ENCODE results near the gene SNAPIN. TPM values are rescaled to one million over a fixed set of nuclear protein-coding genes. Genes with fewer than 3 reads are reported as not detected.

The SNAPIN gene
- 60.6 and 61.7 TPM in 2 replicates for total RNA-seq

- DNase-seq (ENCODE audit: low read depth, low spot score): no peak
These were observed at the start of gene SNAPIN for GRCh38 chr1:153658400-153659174. SNAPIN (plus strand) TSS chr1:153658703; CDS start chr1:153658744, 41 bp downstream.

- peak; percentile 97 for DNase-seq (ENCODE audit: low read depth, low spot score)
These were observed 49.5 kb upstream of the SNAPIN start for GRCh38 chr1:153608742-153609584.

GRCh38 chr1:153609585-153609907 is 49.0 kb upstream of the SNAPIN start:
- DNase-seq (ENCODE audit: low read depth, low spot score): no peak

- DNase-seq (ENCODE audit: low read depth, low spot score): no peak
These were observed 48.2 kb upstream of the SNAPIN start for GRCh38 chr1:153610334-153610733.

GRCh38 chr1:153610811-153611301 is 47.6 kb upstream of the SNAPIN start:
- DNase-seq (ENCODE audit: low read depth, low spot score): no peak

- no peak for DNase-seq (ENCODE audit: low read depth, low spot score)
These were observed 47.1 kb upstream of the SNAPIN start for GRCh38 chr1:153611356-153611755.

GRCh38 chr1:153612111-153612754 is 46.3 kb upstream of the SNAPIN start:
- no peak for DNase-seq (ENCODE audit: low read depth, low spot score)

- DNase-seq (ENCODE audit: low read depth, low spot score): no peak
These were observed 45.7 kb upstream of the SNAPIN start, which contains the start of gene S100A16 for GRCh38 chr1:153612755-153613331. S100A16 (minus strand) TSS chr1:153613137; CDS start chr1:153608151, 4,986 bp downstream.

GRCh38 chr1:153613406-153613805 is 45.1 kb upstream of the SNAPIN start:
- DNase-seq (ENCODE audit: low read depth, low spot score): no peak

- DNase-seq (ENCODE audit: low read depth, low spot score): no peak
These were observed 44.2 kb upstream of the SNAPIN start for GRCh38 chr1:153614189-153614900.

- no peak for DNase-seq (ENCODE audit: low read depth, low spot score)
These were observed 43.6 kb upstream of the SNAPIN start for GRCh38 chr1:153614906-153615305.

GRCh38 chr1:153615406-153615805 is 43.1 kb upstream of the SNAPIN start:
- DNase-seq (ENCODE audit: low read depth, low spot score): no peak

GRCh38 chr1:153616144-153616916 is 42.2 kb upstream of the SNAPIN start, which contains the start of gene S100A14:
S100A14 (minus strand) TSS chr1:153616325; CDS start chr1:153615858, 467 bp downstream.
- no peak for DNase-seq (ENCODE audit: low read depth, low spot score)

- DNase-seq (ENCODE audit: low read depth, low spot score): no peak
These were observed 41.6 kb upstream of the SNAPIN start for GRCh38 chr1:153616917-153617311.

- no peak for DNase-seq (ENCODE audit: low read depth, low spot score)
These were observed 40.8 kb upstream of the SNAPIN start for GRCh38 chr1:153617663-153618062.

GRCh38 chr1:153619171-153619570 is 39.3 kb upstream of the SNAPIN start:
- no peak for DNase-seq (ENCODE audit: low read depth, low spot score)

- DNase-seq (ENCODE audit: low read depth, low spot score): no peak
These were observed 35.4 kb upstream of the SNAPIN start for GRCh38 chr1:153623101-153623500.

- DNase-seq (ENCODE audit: low read depth, low spot score): no peak
These were observed 33.4 kb upstream of the SNAPIN start for GRCh38 chr1:153624965-153625611.

GRCh38 chr1:153626477-153626903 is 32.0 kb upstream of the SNAPIN start:
- DNase-seq (ENCODE audit: low read depth, low spot score): no peak
